Central memory CD4-positive, alpha-beta T cell (primary cell): ENCODE measurements around the gene NISCH.

Experiments
- DNase-seq: peaks from one replicate; pipeline ENCODE4 v3.0.0; 2022

NISCH gene

DNA sequence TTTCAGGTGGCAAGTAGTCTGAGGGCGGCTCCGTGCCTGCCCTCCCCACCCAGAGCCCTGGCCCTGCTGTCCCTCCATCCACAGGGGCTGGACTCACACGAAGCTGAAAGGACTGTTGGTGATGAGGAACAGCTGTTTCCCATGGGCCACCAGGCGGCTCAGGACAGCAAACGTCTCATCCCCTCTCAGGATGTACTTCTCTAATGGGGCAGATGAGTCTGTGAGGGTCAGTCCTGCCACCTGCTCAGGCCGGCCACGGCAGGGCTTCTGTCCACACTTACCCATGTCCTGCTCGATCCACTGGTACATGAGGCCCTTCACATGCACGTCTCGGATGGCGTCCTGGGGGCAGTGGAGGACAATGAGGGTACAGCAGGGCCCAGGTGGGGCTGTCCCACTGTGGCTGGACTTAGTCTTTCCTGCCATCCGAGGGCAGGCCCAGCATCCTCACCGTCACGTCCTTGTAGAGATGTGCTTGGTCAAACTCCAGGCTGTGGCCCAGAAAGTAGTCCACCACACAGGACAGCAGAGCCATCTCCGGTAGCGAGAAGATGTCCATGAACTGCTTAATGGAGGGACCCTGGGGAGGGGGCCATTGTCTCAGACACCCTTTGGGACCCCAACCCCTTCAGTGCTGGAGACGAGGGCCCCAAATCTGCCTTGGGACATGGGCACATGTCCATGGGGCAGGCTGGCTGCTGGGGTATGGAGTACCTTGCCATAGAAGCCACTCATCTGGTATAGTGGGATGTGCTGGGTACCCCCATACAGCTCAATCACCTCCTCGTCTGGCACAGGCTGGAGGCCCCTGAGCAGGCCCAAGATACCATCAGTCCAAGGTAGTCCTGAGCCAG lies 72.6 kb downstream of the NISCH start:
- no peak for DNase-seq

DNA sequence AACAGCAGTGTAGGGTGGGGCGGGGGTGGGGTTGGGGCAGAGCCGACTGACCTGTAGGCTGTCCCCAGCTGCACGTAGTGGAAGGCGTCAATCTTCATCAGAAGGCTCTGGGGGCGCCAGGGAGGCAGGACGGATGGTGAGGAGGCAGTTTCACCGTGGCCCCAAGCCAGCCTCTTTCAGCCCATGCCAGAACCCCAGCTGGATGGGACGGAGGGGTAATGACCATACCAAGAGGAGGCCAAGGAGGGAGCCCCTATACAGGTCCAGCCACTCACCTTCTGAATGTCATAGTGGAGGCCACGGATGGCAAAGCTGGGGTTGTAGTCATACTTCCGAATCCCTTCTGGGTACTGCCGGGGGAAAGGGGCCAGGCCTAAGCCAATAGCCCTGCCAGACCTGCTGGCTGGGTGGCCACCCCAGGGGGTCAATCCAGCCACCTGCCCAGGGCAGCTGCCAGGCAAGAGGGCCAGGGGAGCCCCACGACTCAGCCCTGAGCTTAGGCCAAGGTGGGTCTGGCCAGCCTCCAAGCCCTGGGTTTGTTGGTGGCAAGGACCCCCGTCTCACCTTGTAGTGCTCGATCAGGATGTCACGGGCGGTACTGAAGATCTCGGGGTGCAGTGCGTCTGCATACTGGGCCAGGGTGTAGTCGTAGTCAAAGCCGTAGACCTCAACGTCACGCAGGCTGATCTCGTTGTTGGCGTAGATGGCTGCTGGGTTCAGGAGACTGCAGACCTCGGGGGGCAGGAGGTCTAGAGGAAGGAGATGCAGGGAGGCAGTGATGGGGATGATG lies 73.4 kb downstream of the NISCH start:
- no peak for DNase-seq

DNA sequence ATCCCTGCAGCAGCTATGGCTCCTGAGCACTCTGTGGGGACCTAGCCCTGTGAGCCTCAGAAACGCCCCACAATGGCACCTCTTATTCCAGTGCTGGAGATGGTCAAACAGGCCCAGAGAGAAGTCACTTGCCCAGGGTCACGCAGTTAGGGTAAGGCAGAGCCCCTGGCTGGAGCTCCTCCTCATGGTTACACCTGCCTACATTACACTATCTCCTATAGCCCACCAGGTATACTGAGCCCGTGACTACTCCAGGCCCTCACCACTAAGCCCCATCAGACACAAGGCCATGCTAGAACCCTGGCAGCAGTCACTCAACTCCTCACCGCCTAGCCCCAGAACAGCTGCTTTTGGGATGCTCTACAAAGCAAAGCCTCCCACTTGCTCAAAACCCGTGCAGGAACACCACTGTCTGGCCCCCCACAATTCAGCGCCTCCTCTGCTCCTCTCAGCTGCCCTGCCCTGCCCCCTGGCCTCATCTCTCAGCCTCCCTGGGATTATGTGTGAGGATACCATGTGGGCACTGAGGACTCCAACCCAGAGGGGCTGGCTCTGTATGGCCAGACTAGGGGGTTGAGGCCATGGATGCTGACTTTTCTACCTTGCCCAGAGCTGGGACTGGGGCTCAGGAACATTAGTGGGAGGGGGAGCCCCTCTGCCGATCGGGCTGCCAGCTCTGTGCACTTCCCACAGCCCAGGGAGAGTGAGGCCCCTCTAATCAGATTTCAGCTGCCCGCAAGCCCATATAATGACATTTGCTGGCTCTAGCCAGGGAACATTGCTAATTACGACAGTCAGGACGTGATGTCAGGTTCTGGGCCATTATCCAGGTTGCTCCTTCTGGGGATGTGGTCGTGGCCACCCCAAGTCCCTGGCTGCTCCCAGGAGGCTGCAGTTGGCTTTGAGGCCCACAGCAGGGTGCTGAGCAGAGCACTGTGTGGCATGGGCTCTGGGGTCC lies 74.3 kb downstream of the NISCH start:
- DNase-seq: no peak

DNA sequence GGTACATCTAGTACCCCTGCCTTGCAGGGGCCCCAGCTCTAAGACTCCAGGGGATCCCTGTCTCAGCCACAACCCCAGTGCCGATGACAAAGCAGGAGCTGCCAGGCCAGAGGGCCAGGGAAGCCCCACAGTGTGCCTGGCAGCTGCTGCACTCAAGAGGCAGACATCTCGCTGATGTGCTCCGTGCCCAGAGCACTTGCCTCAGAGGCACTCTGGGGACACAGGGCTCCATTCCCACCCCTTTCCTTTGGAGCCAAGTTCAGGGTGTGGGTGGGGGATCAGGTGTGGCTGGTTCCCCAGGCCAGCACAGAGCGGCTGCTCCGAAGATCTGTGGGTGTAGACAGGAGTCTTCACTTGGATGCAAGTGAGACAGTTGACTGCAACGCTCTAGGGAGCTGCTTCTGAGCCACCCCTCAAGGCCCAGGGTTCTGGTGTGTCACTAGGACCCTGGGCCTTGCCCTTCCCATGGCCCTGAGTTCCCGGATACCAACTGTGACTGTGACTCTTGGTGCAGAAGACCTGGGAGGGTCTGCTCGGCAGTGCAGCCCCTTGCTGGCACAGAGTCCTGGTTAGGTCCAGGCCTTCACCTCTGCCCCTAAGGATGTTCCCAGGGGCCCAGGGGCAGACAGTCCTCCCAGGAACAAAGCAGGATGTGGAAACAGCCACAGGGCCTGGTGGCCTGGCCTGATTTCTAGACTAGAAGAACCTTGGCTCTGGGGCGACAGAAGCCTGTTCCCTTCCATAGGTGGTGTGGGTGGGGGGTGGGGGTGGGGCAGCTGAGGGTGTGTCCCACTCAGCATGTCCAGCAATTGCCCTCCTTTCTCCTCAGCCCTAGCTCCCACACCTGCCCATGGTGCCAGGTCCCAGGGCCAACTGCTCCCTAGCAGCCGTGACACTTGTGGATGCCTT lies 75.8 kb downstream of the NISCH start:
- no peak for DNase-seq

DNA sequence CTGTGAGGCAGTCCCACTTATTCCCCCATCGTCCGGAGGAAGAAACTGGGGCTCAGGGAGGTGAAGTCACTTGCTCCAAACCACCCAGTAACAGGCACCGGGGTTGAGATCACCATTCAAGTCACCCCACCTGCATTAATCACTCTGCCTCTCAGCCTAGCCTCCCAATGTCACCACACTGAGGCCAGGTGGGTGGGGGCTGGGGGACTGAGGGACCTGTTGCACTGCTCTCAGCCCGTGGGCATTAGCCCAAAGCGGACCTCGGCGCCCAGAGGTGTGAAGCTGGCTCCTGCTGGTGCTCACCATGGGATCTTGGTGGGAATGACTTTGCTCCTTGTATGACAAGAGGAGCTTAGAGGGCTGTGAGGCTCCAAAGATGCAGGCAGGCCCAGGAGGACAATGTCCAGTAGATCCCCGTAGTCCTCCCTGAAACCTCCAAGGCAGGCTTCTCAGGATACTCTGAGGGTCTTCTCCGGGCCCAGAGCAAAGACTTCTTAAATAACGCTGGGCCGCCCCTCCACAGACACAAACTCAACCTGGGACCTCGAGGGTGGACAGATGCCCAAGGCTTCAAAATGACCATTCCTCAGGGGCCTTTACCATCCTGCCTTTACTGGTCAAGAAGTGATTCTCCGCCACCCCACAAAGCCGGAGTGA lies 76.6 kb downstream of the NISCH start:
- DNase-seq: no peak

DNA sequence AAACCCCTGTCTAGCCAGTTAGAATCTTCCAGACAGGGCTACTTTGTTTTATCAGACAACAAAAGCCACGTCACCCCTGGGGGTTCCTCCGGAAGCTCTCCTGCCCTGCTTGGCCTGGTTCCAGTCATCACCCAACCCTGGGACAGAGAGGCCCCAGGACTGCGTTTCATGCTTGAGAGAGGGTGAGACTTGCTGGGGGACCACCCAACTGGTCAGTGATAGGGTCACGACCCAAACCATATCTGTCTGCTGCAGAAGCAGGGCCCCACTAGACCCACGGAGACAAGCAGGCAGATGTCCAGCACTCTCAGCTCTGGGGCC lies 77.1 kb downstream of the NISCH start:
- peak; percentile 12 for DNase-seq

DNA sequence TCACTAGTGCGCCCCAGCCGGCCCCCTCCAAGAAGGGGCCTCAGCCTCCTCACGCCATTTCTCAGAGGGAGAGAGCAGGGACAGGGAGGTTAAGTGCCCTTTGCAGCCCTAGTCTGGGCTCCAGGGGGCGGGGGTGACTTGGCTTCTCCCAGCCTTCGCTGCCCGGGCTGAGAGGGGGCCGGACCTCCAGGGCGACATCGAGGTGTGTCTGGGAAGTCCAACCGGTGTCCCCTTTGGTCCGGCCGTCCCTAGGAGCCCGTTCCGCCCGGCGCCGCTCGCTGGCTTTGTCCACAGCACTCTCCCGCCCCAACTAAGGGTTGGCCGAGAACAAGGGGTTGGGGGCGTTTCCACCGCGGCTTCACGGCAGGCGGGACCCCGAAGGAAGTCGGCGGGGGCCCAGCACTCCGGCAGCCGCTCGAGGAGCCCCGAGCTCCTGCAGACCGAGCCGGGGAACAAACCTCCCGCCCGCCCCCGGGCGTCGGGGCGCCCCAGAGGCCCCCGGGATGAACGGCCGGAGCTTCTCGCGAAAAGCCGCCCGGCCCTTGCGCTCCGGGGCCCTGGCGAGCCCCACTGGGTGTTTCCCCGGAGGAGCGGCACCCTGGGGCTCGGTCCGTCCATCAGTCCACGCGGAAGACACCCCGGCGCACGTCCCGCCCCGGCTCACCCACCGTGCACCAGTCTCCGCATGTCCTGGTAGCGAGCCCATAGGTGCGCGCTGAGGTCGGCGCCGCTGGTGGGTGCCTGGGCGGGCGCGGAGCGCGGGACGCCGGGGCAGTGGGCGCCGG lies 77.6 kb downstream of the NISCH start:
- DNase-seq: peak; percentile 7

DNA sequence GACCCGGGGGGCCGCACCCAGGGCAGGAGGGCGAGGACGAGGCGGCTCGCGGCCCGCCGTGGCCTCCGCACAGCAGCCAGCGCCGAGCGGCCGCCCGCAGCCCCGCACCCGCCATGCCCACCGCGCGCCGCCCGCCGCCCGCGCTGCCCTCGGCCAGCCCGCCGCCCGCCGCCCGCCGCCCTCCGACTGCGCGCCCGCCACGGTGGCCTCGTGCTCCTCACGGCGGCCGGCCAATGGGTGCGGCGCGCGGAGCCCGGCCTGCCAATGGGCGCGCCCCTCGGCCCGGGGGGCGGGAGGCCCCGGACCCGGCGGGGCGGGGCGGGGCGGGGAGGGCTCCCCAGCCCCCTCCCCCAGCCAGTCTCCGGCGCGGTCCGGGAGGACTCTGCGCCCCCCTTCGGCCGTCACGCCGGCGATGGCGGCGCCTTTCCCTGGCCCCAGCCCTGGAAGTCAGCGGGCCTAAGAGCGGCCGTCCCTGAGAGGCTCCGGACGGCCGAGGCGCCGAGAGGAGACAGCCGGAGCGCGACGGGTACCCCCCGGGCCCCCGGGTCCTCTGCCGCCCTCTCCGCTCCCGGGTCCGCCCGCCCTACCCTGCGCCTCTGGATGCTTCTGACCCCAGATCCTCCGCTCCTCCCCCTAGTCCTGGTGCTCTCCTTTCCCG lies 78.3 kb downstream of the NISCH start, which contains the start of gene NT5DC2:
NT5DC2 (minus strand) TSS at position 235 of the 658 bp plus-strand sequence; CDS start at position 115, 120 bp downstream.
- peak; percentile 58 for DNase-seq

DNA sequence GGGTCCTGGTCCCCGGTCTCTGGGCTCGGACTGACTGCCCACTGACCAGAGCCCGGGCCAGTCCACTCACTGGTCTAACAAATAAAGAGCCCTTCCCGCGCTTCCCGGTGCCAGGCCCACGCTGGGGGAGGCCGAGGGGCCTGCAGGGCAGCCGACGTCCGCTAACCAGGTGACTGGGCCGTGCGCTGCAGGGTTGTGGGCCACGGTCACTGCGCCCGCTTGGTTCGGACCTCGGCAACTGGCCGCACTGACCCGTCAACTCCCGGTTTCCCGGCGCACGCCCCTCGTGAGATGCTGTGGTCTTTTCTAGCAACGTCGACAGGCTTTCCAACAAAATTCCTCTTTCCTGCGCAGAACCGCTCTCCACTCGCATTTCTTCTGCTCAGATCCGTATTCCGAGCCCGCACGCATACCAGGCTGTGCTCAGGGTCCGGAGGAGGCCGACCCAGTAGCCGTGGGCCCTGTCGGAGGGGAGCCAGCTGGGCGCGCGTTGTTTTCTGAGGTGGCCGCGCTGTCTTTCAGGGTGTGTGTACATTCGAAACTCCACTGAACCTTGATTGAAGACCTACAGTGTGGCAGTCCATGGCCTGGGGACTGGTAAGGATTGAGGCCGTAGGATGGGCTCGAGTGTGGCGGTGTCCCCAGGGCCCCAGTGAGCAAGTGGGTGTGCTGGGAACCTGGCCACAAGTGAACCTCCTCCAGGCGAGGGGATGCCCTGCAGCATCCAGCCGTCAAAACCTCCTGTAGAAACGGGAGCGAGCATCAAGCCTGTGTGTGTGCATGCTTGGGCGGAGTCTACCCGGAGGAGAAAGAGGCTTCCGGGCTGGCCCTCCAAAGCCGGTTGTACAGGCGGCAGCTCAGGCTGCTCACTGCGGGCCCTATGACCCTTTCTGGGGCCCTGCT lies 79.1 kb downstream of the NISCH start:
- DNase-seq: no peak

DNA sequence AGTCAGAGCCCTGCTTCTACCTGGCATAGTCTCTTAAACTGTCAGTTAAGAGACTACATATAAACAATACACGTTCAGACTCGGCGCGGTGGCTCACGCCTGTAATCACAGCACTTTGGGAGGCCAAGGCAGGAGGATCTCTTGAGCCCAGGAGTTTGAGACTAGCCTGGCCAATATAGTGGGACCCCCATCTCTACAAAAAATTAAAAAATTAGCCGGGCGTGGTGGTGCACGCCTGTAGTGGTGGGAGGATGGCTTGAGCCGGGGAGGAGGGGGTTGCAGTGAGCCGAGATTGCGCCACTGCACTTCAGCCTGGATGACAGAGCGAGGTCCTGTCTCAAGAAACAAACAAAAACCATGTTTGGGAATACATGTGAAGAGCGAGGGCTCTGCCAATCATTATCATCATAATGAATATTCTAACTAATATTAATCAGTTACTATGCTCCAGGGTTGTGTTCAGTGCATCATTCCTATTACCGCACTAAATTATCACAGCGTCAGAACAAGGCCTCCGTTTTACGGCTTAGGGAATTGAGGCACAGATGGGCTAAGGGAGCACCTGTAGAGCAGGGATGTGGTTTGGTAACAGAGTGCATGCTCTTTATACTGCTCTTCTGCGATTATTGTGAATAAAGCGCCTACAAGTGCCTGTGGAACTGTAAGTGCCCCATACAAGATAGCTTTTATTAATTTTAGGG lies 80.2 kb downstream of the NISCH start:
- DNase-seq: no peak

DNA sequence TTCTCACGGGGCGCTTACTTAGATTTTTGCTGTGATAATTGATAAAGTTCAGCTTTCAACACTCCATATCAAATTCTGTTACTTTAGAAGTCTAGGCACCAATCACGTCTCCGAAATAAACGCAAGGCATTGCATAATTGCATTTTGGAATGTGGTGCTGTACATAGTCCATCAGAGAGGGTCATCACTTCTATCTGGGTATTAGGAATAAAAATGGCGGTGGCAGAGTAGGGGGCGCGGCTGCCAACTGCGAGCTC lies 80.6 kb downstream of the NISCH start:
- DNase-seq: no peak

DNA sequence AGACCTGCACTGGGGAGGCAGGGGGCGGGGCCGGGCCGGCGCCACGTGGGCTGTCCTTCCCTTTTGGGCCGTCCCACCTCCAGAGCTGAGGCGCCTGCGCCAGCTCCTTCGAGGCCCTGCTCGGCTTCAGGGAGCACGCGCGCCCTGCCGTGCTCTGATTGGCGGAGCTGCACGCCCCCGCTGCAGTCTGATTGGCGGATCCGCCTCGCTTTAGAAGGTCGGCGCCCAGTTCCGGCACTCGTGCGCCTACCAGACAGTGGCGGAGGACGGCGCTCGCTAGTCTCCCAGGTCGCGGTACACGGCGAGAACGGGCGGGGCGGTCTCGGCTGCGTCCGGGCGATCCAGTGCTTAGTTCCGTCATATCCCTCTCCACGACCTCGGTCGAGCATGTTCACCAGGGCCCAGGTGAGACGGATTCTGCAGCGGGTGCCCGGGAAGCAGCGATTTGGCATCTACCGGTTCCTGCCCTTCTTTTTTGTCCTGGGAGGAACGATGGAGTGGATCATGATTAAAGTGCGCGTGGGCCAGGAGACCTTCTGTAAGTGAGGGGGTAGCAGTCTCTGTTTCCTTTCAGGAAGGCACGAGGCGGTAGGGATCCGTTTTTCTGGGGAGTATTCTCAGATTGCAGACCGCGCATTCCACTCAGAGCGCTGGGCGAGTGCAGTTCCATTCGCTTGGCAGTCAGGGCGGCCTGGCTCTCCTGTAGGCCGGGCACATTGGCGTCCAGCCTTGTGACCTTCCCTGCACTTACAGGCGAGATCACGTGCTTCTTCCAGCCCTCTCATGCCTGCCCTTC lies 81.2 kb downstream of the NISCH start, which contains the start of gene UQCC5:
UQCC5 (plus strand) TSS at position 237 of the 796 bp plus-strand sequence; CDS start at position 388, 151 bp downstream.
- peak; percentile 98 for DNase-seq

DNA sequence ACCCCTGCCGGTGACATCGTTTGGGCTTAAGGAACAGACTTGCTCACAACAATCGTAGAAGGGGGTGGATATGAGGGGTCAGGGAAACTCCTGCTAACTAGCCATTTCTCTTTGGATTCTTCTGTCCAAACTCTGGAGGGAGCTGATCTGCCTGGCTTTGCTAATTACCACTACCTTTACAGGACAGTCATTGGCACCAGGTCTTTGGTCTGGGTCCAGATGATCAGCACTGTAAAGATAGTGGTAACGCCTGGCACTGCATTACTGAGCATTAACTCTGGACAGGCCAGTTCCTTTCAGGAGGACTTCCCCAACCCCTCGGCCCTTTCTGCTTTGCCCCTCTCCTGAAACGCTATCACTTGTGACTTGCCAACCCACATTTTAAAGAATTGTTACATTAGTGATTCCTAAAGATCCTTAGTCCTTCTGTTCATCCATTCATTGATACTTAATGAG lies 81.8 kb downstream of the NISCH start:
- DNase-seq: no peak

DNA sequence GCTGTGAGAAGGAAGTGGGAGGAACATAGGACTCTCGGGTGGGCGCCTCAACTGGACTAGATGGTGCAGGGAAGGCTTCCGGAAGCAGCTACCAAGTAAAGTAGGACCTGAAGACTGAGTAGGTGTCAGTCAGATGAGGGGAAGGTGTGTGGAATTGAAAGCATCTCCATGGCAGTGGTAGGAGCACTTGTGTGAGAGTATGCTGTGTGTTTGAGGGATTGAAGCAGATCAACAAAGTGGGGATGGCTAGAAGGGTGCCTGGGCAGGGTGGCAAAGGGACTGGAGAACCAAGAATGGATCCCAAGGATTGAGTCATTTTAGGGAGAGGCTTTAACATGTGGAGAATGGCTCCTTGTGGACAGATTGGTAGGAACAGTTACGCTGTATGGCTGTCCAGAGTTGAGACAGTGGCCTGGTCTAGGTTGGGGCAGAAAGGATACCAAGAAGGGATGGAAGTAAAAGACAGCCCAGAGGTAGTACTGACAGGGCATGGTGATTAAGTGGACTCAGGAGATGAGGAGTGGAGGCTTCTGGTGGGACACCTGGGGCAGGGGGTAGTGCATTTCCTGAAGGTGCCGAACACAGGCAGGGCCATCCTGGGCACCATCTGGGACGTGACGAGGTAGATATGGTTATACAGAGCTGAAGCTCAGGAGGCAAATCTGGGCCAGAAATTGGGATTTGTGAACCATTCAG lies 82.5 kb downstream of the NISCH start:
- DNase-seq: no peak

DNA sequence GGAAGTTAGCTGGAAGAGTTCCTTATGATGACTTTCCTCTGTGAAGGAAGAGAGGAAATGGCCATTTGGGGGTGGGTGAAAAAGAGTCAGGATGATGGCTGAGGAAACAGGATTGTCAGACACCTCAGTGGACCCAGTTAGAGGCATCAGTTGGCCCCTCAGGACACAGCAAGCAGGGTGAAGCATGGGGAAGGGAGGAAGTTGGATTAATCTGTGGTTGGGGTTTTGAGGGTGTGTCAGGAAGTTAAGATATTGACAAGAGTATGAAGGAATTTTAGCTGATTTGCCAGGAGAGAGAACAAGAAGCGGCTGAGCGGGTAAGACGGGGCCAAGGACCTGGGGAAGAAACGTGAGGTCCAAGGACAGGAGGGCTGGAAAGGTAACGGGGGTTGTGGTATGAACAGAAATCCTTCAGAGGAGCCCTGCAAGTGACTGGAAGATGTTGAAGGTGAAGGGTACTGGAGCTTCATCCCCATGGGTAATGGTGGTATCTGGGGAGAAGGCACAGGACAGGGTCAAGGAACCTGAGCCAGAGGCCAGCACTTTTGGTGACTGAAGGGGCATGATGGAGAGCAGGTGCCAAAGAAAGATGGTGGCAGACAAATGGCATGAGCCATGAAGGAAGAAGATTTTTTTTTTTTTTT lies 83.7 kb downstream of the NISCH start:
- no peak for DNase-seq

DNA sequence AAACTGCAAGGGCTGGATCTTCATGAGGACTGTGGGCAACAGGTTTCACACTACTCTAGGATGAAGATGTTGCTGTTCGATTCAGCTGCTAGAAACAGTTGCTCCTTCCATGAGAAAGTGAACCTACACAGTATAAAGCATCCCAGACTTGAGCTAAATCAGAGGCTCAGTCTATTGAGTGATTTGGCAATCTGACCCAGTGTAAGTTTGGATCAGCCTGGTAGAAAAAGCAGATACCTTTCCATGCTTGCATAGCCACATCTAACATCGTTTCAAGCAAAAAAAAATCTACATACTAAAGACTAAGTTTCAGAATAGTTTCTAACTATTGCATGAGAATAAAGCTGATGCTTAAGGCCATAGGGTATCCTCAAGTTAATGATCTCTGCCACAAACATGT lies 85.6 kb downstream of the NISCH start:
- DNase-seq: no peak
